Hair follicular keratinocyte (primary cell): ENCODE results near the gene ZBED5. TPM values are rescaled to one million over a fixed set of nuclear protein-coding genes. Genes with fewer than 3 reads are reported as not detected.

Experiments used
- total RNA-seq: library from RNA; depleted of rRNA; stranded (reverse); fragments of >200 nt; gene quantifications from 2 replicates; pipeline ENCODE4 v1.2.3, GENCODE V29; 2015

Gene ZBED5
- total RNA-seq, result 17.4 and 19.8 TPM in 2 replicates

GRCh38 chr11:10857709-10858438, at the start of gene ZBED5:
ZBED5 (minus strand) TSS chr11:10858053; CDS start chr11:10854945, 3,108 bp downstream.

GRCh38 chr11:10808553-10809372, 49.1 kb downstream of the ZBED5 start, which contains the start of gene EIF4G2:
EIF4G2 (minus strand) TSS chr11:10808926.

Other genes with a start within 250 kb of the ZBED5 start
- gene IRAG1, start 164.3 kb downstream of the ZBED5 start, total RNA-seq, result under 0.01 and 0.11 TPM in 2 replicates
- gene CTR9, start 106.8 kb downstream of the ZBED5 start, total RNA-seq, result 11.0 and 18.4 TPM in 2 replicates
- gene EIF4G2, start 49.1 kb downstream of the ZBED5 start, total RNA-seq, result 453 and 482 TPM in 2 replicates